NT2/D1 (cell line): Measurements from ENCODE around the gene RASSF3.

Experiments
- SUZ12 ChIP-seq: IDR thresholded peaks from 2 replicates; pipeline ENCODE4 v1.6.1; 2011; ENCODE audit not compliant: insufficient read length, insufficient read depth; ENCODE audit errors: extremely low read depth
- YY1 ChIP-seq: IDR thresholded peaks from 2 replicates; pipeline ENCODE4 v1.6.1; 2011; ENCODE audit not compliant: insufficient read length, insufficient read depth
- ZNF274 ChIP-seq: IDR thresholded peaks from 2 replicates; pipeline ENCODE4 v1.6.1; 2011; ENCODE audit warnings: mild to moderate bottlenecking, low read depth, low read length

- TF ChIP-seq YY1 (no peak), ZNF274 (no peak), SUZ12 (no peak)
Measured at GRCh38 chr12:64618953-64619590, 8.8 kb downstream of the RASSF3 start.
